Tibial artery (tissue), 4 donors: ENCODE measurements around the gene RAPGEF4.

Experiments used
- DNase-seq, 2 donors: peaks; one replicate each; pipeline ENCODE4 v3.0.0-alpha.2; 2019
- H3K27ac ChIP-seq, 2 donors: fragments of 200-600 bp; sonication (generic) in 1 of 2; 1 replicate in 1 of 2; 2 replicates in 1 of 2; pipeline ENCODE4 v1.5.1; 2018 to 2019; ENCODE audit warnings: mild to moderate bottlenecking in 1 of 2
- H3K27me3 ChIP-seq, 2 donors: fragments of 200-600 bp; sonication (generic) in 1 of 2; one replicate each; pipeline versions ENCODE4 v1.5.1 to v1.6.0; 2016 to 2019
- H3K36me3 ChIP-seq, 3 donors: fragments of 200-600 bp; sonication (generic) in 2 of 3; one replicate each; pipeline ENCODE4 v1.5.1; 2016 to 2019; ENCODE audit warnings: mild to moderate bottlenecking in 2 of 3
- H3K4me1 ChIP-seq, 4 donors: fragments of 200-600 bp; sonication (generic) in 2 of 4; 1 replicate in 3 of 4; 2 replicates in 1 of 4; pipeline ENCODE4 v1.5.1; 2016 to 2019
- H3K4me3 ChIP-seq, 2 donors: fragments of 200-600 bp; sonication (generic) in 1 of 2; 1 replicate in 1 of 2; 2 replicates in 1 of 2; pipeline ENCODE4 v1.5.1; 2018 to 2019; ENCODE audit warnings: mild to moderate bottlenecking in 2 of 2
- H3K9me3 ChIP-seq, 3 donors: fragments of 200-600 bp; sonication (generic) in 1 of 3; one replicate each; pipeline ENCODE4 v1.5.1; 2016 to 2019
- CTCF ChIP-seq, 2 experiments: fragments of 200-600 bp in 1 of 2; fragments of 450-650 bp in 1 of 2; IDR thresholded peaks; one replicate each; pipeline ENCODE4 v1.5.1; 2017 to 2019; ENCODE audit warnings: antibody characterized with exemption in 2 of 2, mild to moderate bottlenecking in 1 of 2, moderate library complexity in 1 of 2
- intact Hi-C: fragments of 100-400 bp; cut with DNase I; formaldehyde crosslinking; loops from one replicate; pipeline ENCODE4 v1.15.0; 2023; ENCODE audit warnings: low total_unique reads

Gene RAPGEF4

GRCh38 chr2:172896661-172897081 lies 161.0 kb downstream of the RAPGEF4 start:
- Histone ChIP-seq H3K4me3 (no peak overlapping the region), H3K27ac (no peak overlapping the region), H3K27me3 (peaks cover 0 to 3% of the 10 kb centered on the region in 2 donors), H3K9me3 (no peaks in the 10 kb centered on the region), H3K4me1 (no peaks in the 10 kb centered on the region), H3K36me3 (no peaks in the 10 kb centered on the region)
- DNase-seq, result no peak
- no peak for TF ChIP-seq CTCF (IDR thresholded peaks at IDR 0.05)
- intact Hi-C loops, result no loop called here

GRCh38 chr2:172900871-172901270 lies 165.2 kb downstream of the RAPGEF4 start:
- Histone ChIP-seq H3K27ac (no peak overlapping the region), H3K9me3 (no peaks in the 10 kb centered on the region), H3K4me1 (no peaks in the 10 kb centered on the region), H3K4me3 (no peak overlapping the region), H3K27me3 (peaks cover 0 to 3% of the 10 kb centered on the region in 2 donors), H3K36me3 (no peaks in the 10 kb centered on the region)
- no peak for DNase-seq
- TF ChIP-seq CTCF (IDR thresholded peaks at IDR 0.05), result no peak
- intact Hi-C loops, result no loop called here

GRCh38 chr2:172901913-172902312 lies 166.3 kb downstream of the RAPGEF4 start:
- no peaks in the 10 kb centered on the region for H3K36me3 ChIP-seq
- H3K4me1 ChIP-seq, result peaks cover 0 to 7% (median 5%) of the 10 kb centered on the region in 4 donors
- no peak overlapping the region for H3K4me3 ChIP-seq
- no peaks in the 10 kb centered on the region for H3K9me3 ChIP-seq
- no peak overlapping the region for H3K27ac ChIP-seq
- H3K27me3 ChIP-seq, result peaks cover 0 to 3% of the 10 kb centered on the region in 2 donors
- intact Hi-C loops, result no loop called here
- no peak for DNase-seq
- TF ChIP-seq CTCF (IDR thresholded peaks at IDR 0.05), result no peak

GRCh38 chr2:172904236-172904635 lies 168.6 kb downstream of the RAPGEF4 start:
- TF ChIP-seq CTCF (IDR thresholded peaks at IDR 0.05), result no peak
- Histone ChIP-seq H3K27ac (no peak overlapping the region), H3K4me3 (no peak overlapping the region), H3K4me1 (peaks cover 0 to 8% (median 5%) of the 10 kb centered on the region in 4 donors), H3K9me3 (no peaks in the 10 kb centered on the region), H3K27me3 (no peaks in the 10 kb centered on the region), H3K36me3 (no peaks in the 10 kb centered on the region)
- intact Hi-C loops, result no loop called here
- DNase-seq, result no peak

- DNase-seq, result no peak
- Histone ChIP-seq H3K27me3 (no peaks in the 10 kb centered on the region), H3K36me3 (no peaks in the 10 kb centered on the region), H3K4me3 (no peak overlapping the region), H3K4me1 (peaks cover 0 to 8% (median 5%) of the 10 kb centered on the region in 4 donors), H3K9me3 (no peaks in the 10 kb centered on the region), H3K27ac (no peak overlapping the region)
- intact Hi-C loops, result no loop called here
- no peak for TF ChIP-seq CTCF (IDR thresholded peaks at IDR 0.05)
These were observed 170.5 kb downstream of the RAPGEF4 start for GRCh38 chr2:172905937-172906811.
